MM.1S (cell line): ENCODE results near the gene MOB3B.

Source experiments
- CTCF ChIP-seq: fragments of 300-600 bp; sonication (generic); IDR thresholded peaks from 2 replicates; pipeline ENCODE4 v1.5.1; 2016; ENCODE audit warnings: antibody characterized with exemption, low read length, mixed read lengths
- EZH2 ChIP-seq: fragments of 300-600 bp; sonication (generic); optimal IDR thresholded peaks from 2 replicates; pipeline ENCODE3; 2017; ENCODE audit warnings: low read depth, mild to moderate bottlenecking, antibody characterized with exemption, low read length, mixed read lengths
- EZH2phosphoT487 ChIP-seq: fragments of 300-600 bp; sonication (generic); IDR thresholded peaks from 2 replicates; pipeline ENCODE4 v1.6.1; 2018; ENCODE audit warnings: antibody characterized with exemption, low read length

- no peak for TF ChIP-seq CTCF
- TF ChIP-seq EZH2: no peak
- no peak for TF ChIP-seq EZH2phosphoT487
These were observed 173.2 kb downstream of the MOB3B start for GRCh38 chr9:27356446-27356845.
